ENCODE results near the gene L3MBTL4.

- TF ChIP-seq CTCF (IDR thresholded peaks at IDR 0.05) (no peak), POLR2AphosphoS5 (IDR thresholded peaks at IDR 0.05) (no peak), EP300 (IDR thresholded peaks at IDR 0.05) (no peak), POLR2A (IDR thresholded peaks at IDR 0.05) (no peak)
Measured at GRCh38 chr18:5992381-5992780, 422.3 kb downstream of the L3MBTL4 start.

Measured in sigmoid colon (tissue), 4 donors.